Ishikawa (cell line): ENCODE results near the gene RANBP9.

Experiments
- CEBPB ChIP-seq: IDR thresholded peaks from 2 replicates; pipeline ENCODE4 v1.6.1; 2012
- CREB1 ChIP-seq: IDR thresholded peaks from 2 replicates; pipeline ENCODE4 v1.6.1; 2012; ENCODE audit warnings: low read depth
- EGR1 ChIP-seq: IDR thresholded peaks from 2 replicates; pipeline ENCODE4 v1.6.1; 2012
- EP300 ChIP-seq: IDR thresholded peaks from 2 replicates; pipeline ENCODE4 v1.6.1; 2012; ENCODE audit warnings: borderline replicate concordance
- FOXM1 ChIP-seq: IDR thresholded peaks from 2 replicates; pipeline ENCODE4 v1.6.1; 2012; ENCODE audit warnings: low read depth, borderline replicate concordance
- NFIC ChIP-seq: IDR thresholded peaks from 2 replicates; pipeline ENCODE4 v1.6.1; 2012
- RAD21 ChIP-seq: IDR thresholded peaks from 2 replicates; pipeline ENCODE4 v1.6.1; 2012; ENCODE audit warnings: low read depth
- TAF1 ChIP-seq: IDR thresholded peaks from 2 replicates; pipeline ENCODE4 v1.6.1; 2012; ENCODE audit warnings: low read depth, mild to moderate bottlenecking
- TCF12 ChIP-seq: IDR thresholded peaks from 2 replicates; pipeline ENCODE4 v1.6.1; 2012; ENCODE audit warnings: low read depth
- TEAD4 ChIP-seq: IDR thresholded peaks from 2 replicates; pipeline ENCODE4 v1.6.1; 2012
- USF1 ChIP-seq: IDR thresholded peaks from 2 replicates; pipeline ENCODE4 v1.6.1; 2012
- YY1 ChIP-seq: IDR thresholded peaks from 2 replicates; pipeline ENCODE4 v1.6.1; 2012; ENCODE audit warnings: low read depth
- ZBTB7A ChIP-seq: IDR thresholded peaks from 2 replicates; pipeline ENCODE4 v1.6.1; 2012; ENCODE audit warnings: low read depth
- TF ChIP-seq, protein P1 (sequence below): IDR thresholded peaks from 2 replicates; pipeline ENCODE4 v1.6.1; 2012; ENCODE audit warnings: low read depth, mild to moderate bottlenecking
- TF ChIP-seq, protein P2 (sequence below): IDR thresholded peaks from 2 replicates; pipeline ENCODE4 v1.6.1; 2012

Gene RANBP9

DNA sequence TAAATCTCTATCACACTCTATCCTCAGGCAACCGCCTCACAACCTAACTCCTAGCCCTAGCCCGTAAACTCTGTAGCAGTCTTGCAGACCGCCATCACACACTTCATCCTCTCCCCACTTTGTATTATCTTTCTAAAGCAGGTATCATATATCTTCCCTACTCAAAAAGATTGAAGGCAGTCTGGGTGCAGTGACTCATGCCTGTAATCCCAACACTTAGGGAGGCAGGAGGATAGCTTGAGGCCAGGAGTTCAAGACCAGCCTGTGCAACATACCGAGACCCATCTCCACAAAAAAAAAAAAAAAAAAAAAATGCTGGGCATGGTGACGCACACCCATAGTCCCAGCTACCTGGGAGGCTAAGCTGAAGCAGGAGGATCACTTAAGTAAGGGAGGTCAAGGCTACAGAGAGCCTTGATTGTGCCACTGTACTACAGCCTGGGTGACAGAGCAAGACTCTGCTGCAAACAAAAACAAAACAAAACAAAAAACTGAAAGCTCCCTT, 22.9 kb downstream of the RANBP9 start:
- TF ChIP-seq CEBPB (no peak), EGR1 (no peak), TEAD4 (no peak), FOXM1 (no peak)

DNA sequence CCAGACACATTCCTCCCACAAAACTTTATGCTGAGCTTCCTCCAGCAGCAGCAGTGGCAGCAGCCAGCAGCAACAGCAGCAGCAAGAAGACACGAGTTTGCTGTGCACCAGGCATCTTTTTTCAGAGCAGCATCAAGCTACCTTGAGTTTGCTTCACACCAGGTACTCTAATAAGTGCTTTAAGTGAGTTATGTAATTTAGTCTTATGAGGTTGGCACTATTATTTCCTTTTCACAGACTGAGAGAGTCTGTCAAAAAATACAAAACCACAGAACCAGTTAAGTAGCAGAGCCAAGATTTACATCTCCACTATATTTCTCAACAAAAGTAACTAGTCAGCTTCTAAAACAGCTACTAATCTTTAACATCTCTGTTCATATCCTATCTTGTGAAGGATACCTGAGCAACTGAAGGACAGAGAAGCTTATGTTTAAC, 23.7 kb downstream of the RANBP9 start:
- TF ChIP-seq USF1 (no peak), TEAD4 (no peak), FOXM1 (no peak), TCF12 (no peak), YY1 (no peak)

DNA sequence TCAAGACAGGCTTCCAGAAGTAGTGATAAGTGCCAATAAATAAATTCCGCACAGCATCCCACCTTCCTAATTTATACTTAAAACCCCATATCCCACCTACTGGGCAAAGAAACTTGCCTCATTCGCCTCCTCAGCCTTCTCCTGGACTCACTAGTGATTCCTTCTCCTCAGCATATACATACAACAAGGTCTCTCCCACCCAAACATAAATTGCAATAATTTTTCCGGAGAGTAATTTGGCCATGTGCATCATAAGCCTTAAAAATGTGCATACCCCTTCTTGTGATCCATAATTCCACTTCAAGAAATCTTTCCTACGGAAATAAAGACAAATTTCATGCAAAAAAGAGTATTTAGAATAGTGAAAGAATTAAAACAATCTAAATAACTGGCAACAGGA, 26.8 kb downstream of the RANBP9 start:
- TF ChIP-seq TAF1 (no peak), USF1 (no peak), CEBPB (no peak), NFIC (no peak), RAD21 (no peak), YY1 (no peak), EP300 (no peak), FOXM1 (no peak), TCF12 (no peak), EGR1 (no peak), ZBTB7A (no peak), TEAD4 (no peak), CREB1 (no peak)
- TF ChIP-seq, protein P1, sequence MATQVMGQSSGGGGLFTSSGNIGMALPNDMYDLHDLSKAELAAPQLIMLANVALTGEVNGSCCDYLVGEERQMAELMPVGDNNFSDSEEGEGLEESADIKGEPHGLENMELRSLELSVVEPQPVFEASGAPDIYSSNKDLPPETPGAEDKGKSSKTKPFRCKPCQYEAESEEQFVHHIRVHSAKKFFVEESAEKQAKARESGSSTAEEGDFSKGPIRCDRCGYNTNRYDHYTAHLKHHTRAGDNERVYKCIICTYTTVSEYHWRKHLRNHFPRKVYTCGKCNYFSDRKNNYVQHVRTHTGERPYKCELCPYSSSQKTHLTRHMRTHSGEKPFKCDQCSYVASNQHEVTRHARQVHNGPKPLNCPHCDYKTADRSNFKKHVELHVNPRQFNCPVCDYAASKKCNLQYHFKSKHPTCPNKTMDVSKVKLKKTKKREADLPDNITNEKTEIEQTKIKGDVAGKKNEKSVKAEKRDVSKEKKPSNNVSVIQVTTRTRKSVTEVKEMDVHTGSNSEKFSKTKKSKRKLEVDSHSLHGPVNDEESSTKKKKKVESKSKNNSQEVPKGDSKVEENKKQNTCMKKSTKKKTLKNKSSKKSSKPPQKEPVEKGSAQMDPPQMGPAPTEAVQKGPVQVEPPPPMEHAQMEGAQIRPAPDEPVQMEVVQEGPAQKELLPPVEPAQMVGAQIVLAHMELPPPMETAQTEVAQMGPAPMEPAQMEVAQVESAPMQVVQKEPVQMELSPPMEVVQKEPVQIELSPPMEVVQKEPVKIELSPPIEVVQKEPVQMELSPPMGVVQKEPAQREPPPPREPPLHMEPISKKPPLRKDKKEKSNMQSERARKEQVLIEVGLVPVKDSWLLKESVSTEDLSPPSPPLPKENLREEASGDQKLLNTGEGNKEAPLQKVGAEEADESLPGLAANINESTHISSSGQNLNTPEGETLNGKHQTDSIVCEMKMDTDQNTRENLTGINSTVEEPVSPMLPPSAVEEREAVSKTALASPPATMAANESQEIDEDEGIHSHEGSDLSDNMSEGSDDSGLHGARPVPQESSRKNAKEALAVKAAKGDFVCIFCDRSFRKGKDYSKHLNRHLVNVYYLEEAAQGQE: no peak
- TF ChIP-seq, protein P2, sequence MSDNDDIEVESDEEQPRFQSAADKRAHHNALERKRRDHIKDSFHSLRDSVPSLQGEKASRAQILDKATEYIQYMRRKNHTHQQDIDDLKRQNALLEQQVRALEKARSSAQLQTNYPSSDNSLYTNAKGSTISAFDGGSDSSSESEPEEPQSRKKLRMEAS: no peak

- no peak for TF ChIP-seq NFIC
- TF ChIP-seq FOXM1: no peak
- no peak for TF ChIP-seq ZBTB7A
- TF ChIP-seq, protein P1: no peak
- TF ChIP-seq CEBPB: no peak
- TF ChIP-seq, protein P2: no peak
Measured at GRCh38 chr6:13683038-13683437, 28.6 kb downstream of the RANBP9 start.

GRCh38 chr6:13682346-13682745, 29.3 kb downstream of the RANBP9 start:
- TF ChIP-seq CEBPB: no peak
- TF ChIP-seq TAF1: no peak
- TF ChIP-seq EP300: no peak
- TF ChIP-seq, protein P2: no peak
- TF ChIP-seq, protein P1: no peak
- TF ChIP-seq USF1: no peak
- no peak for TF ChIP-seq ZBTB7A
- no peak for TF ChIP-seq TCF12
- TF ChIP-seq RAD21: no peak
- TF ChIP-seq CREB1: no peak
- no peak for TF ChIP-seq EGR1
- TF ChIP-seq NFIC: no peak
